AG04450 (cell line): ENCODE results near the gene HOXA5. TPM values are rescaled to one million over a fixed set of nuclear protein-coding genes. Genes with fewer than 3 reads are reported as not detected.
A peak's percentile ranks its signal among the peaks of the same experiment; 100 is the strongest.

Source experiments
- CTCF ChIA-PET: fragments of 300-600, 350-600 bp; formaldehyde crosslinking; extraction: SDS; loops from one replicate; lab custom pipeline; 2022; ENCODE audit warnings: antibody characterized with exemption, inconsistent platforms; lab: Charles Lee
- POLR2A ChIA-PET: fragments of 350-600 bp; formaldehyde crosslinking; extraction: SDS; loops from one replicate; lab custom pipeline; 2021; ENCODE audit warnings: antibody characterized with exemption, inconsistent platforms; lab: Yijun Ruan, JAX
- DNase-seq: peaks from one replicate; pipeline ENCODE4 v3.0.0-alpha.2; 2011; ENCODE audit warnings: low read depth, low spot score
- H3K27ac ChIP-seq: one replicate; pipeline ENCODE4 v1.5.1; 2012; ENCODE audit warnings: low read depth, low read length, control low read depth
- H3K27me3 ChIP-seq: one replicate; pipeline ENCODE4 v1.6.0; 2012; ENCODE audit warnings: low read length; ENCODE audit not compliant: control insufficient read depth, insufficient read depth
- H3K4me3 ChIP-seq: 2 replicates; pipeline ENCODE4 v1.5.1; 2011; ENCODE audit warnings: mild to moderate bottlenecking, low read depth, low read length, control low read depth
- H3K9me3 ChIP-seq: 2 replicates; pipeline ENCODE4 v1.5.1; 2012; ENCODE audit warnings: low read length; ENCODE audit not compliant: control insufficient read depth, insufficient read depth
- polyA plus RNA-seq: library from polyadenylated mRNA; depleted of rRNA; stranded (reverse); fragments of >200 nt; gene quantifications from 2 replicates; pipeline ENCODE4 v1.2.3, GENCODE V29; 2011
- TF ChIP-seq, protein P1 (sequence below): IDR thresholded peaks from 2 replicates; pipeline ENCODE4 v1.5.1; 2011; ENCODE audit warnings: low read depth, low read length, control low read depth, inconsistent platforms

Gene HOXA5
- polyA plus RNA-seq, 1 experiment: 51.0 TPM

DNA sequence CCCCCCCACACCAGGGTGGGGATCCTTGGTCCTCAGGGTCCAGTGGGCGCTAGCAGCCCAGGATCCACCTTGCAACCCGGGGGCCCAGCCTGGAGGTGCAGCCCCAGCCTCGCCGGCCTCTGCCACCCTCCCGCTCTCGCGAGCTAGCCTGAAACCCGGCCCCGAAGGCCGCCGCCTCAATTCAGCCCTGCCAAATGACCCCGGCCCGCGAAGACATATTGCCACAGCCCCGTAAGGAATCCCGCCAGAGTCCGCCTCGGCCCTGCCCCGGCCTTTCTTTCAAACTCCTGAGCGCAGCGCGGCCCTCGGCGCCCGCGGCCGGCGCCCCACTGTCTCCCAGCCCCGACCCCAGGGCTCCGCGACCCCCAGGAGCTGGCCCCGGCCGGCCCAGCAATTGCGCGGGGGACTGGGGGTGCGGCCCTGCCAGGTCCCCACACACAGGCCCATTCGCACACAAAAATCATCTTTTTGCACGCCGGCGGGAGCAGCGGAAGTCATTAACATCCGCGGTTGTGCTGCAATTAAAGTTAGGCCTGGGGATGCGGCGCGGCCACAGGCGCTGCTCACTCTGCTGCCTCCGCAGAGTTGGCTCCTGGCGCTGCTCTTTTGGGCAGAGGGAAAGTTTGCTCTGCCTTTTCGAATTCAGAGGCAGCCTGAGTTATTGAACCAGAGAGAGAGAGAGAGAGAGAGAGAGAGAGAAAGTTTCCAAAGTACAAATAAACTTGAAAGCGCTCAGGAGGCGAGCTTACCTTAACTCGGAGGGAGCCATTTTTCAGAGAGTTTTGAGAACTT lies 4.0 kb downstream of the HOXA5 start:
- POLR2A ChIA-PET: interaction anchor here (1.2 to 4.1 kb wide), 2 partner anchors 9 to 42 kb away, joined by 3 to 23 read pairs; no protein-coding TSS in a partner anchor
- CTCF ChIA-PET: interaction anchor here (2.1 to 7.8 kb wide), 2 partner anchors 285 to 770 kb away, joined by 8 to 93 read pairs; no protein-coding TSS in a partner anchor
- peak overlapping the region; percentile 86 for H3K27ac ChIP-seq
- H3K9me3 ChIP-seq: no peaks in the 10 kb centered on the region; the same call in 1 of the 2 replicates
- H3K4me3 ChIP-seq: peak overlapping the region; percentile 94
- TF ChIP-seq, protein P1, sequence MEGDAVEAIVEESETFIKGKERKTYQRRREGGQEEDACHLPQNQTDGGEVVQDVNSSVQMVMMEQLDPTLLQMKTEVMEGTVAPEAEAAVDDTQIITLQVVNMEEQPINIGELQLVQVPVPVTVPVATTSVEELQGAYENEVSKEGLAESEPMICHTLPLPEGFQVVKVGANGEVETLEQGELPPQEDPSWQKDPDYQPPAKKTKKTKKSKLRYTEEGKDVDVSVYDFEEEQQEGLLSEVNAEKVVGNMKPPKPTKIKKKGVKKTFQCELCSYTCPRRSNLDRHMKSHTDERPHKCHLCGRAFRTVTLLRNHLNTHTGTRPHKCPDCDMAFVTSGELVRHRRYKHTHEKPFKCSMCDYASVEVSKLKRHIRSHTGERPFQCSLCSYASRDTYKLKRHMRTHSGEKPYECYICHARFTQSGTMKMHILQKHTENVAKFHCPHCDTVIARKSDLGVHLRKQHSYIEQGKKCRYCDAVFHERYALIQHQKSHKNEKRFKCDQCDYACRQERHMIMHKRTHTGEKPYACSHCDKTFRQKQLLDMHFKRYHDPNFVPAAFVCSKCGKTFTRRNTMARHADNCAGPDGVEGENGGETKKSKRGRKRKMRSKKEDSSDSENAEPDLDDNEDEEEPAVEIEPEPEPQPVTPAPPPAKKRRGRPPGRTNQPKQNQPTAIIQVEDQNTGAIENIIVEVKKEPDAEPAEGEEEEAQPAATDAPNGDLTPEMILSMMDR: no peak
- DNase-seq: no peak
- H3K27me3 ChIP-seq: no peaks in the 10 kb centered on the region

DNA sequence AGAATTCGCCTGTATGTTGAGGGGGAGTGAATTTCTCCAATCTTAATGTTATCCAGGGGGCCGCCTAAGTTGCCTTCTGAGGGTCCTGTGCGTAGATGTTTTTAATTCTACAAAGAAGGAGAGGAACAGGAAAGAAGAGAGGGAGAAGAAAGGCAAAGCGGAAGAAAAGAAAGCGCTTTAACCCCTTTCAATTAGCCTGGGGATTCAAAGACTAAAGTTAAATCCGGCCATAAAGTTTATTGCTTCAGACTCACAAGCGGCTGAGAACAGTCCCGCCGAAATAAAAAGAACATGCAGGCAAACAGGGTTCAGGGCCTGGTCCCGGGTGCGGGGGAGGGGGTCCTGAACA lies 4.5 kb downstream of the HOXA5 start:
- no peak for DNase-seq
- H3K27me3 ChIP-seq: no peaks in the 10 kb centered on the region
- ChIA-PET CTCF (interaction anchor here (7.8 kb wide), 1 partner anchor 284 kb away, joined by 93 read pairs; no protein-coding TSS in a partner anchor), POLR2A (interaction anchor here (1.2 to 4.1 kb wide), 2 partner anchors 9 to 41 kb away, joined by 3 to 23 read pairs; no protein-coding TSS in a partner anchor)
- peak overlapping the region; percentile 94 for H3K4me3 ChIP-seq
- peak overlapping the region; percentile 86 for H3K27ac ChIP-seq
- TF ChIP-seq, protein P1: no peak
- no peaks in the 10 kb centered on the region; the same call in 1 of the 2 replicates for H3K9me3 ChIP-seq

DNA sequence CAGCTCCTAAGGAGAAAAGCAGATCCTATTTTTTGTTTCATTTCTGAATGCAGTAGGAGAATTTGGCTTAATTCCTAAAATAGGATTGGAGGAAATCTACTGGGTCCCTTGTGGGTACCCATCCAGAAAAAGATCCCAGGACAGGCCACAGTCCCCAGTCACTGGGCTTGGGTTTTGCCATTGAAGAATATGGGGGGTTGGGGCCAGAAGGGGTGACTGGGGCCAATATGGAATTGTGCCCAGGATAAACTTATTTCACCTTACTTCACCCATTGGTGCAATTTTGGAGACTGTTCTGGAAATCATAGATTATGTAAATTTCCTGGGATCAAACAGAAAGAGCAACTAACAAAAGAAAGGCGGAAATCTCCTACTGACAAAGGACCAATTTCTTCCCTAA lies 5.0 kb downstream of the HOXA5 start:
- peak overlapping the region; percentile 94 for H3K4me3 ChIP-seq
- peak overlapping the region; percentile 86 for H3K27ac ChIP-seq

DNA sequence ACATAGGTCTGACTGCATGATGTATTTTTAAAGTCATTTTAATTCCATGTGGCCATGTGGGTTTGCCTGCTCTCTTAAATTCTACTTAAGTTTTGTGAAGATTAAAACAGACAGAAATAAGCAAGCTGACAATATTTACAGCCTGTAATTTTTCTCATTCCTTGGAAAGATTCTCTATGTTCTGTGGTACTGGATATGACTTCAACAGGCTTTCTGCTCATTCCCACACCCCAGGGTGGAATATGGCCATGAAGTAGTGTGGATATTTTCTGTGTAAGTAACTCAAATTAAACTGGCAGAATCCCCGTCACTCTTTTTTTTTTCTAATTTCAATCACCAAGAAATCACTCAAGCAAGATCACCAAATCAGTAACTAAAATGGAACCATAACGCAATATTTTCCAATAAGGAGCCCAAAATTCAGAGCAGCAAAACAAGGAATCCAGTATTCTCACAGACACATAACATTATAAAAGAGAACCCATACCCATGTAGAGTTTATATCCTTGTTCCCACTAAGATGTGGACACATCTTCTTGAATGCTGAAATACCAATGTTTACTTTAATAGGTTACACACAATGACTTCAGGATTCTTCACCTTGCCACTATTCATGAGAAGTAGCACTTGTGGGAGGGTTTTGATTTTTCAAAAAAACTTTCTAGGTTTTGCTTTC lies 5.7 kb downstream of the HOXA5 start:
- TF ChIP-seq, protein P1: no peak
- DNase-seq: no peak
- ChIA-PET CTCF (no interaction called here), POLR2A (interaction anchor here (0.6 to 0.7 kb wide), 3 partner anchors 22 to 38 kb away, joined by 3 to 8 read pairs (median 4); no protein-coding TSS in a partner anchor)
- Histone ChIP-seq H3K9me3 (no peaks in the 10 kb centered on the region; the same call in 1 of the 2 replicates), H3K27me3 (no peaks in the 10 kb centered on the region), H3K27ac (peak overlapping the region; percentile 86), H3K4me3 (no peak overlapping the region)

More for the DNA sequence above, 5.0 kb downstream of the HOXA5 start:
- ChIA-PET POLR2A (no interaction called here), CTCF (no interaction called here)
- Histone ChIP-seq H3K27me3 (no peaks in the 10 kb centered on the region), H3K9me3 (no peaks in the 10 kb centered on the region; the same call in 1 of the 2 replicates)
- DNase-seq: no peak
- TF ChIP-seq, protein P1: no peak
